Measurements from ENCODE around the gene DPT. TPM values are rescaled to one million over a fixed set of nuclear protein-coding genes. Genes with fewer than 3 reads are reported as not detected.

DPT gene
- total RNA-seq, 4 donors from 2014 or later: 21.3 to 81.5 (median 40.0) TPM

DNA sequence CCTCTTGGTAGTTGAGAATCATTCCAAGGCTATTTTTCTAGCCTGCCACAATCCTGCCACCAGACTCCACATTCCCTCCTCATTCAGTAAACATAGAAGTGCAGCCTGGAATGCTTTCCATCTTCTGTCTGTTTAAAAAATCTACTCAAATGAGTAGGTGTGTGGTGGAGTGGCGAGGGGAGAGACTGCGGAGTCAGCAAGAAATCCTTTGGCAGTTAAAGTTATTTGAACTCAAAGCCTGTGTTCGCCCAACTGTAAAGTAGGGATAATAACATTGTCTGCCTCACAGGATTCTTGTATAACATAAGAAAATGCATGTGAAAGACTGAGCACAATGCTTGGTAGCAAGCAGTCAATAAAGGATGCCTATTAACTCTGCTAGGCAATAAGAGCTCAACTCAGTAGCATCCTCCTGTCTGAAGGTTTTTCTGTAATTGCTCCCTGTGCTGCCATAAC, 22.2 kb upstream of the DPT start:
- WGBS, 2 donors: 38 to 48% methylated on average over 3 of the region's 3 CpGs

GRCh38 chr1:168742994-168743650, 14.1 kb upstream of the DPT start:
- H3K36me3 ChIP-seq: no peaks in the 10 kb centered on the region
- no peak for DNase-seq (ENCODE audit: low spot score in 2 of 2)

More for the DNA sequence above, 22.2 kb upstream of the DPT start:
- no peaks in the 10 kb centered on the region for H3K27me3 ChIP-seq
- DNase-seq (ENCODE audit: low spot score in 2 of 2): no peak
- no peak overlapping the region for H3K27ac ChIP-seq
- no peaks in the 10 kb centered on the region for H3K4me1 ChIP-seq
- H3K4me3 ChIP-seq: no peak overlapping the region
- TF ChIP-seq EP300 (IDR thresholded peaks at IDR 0.05) (no peak), POLR2A (IDR thresholded peaks at IDR 0.05) (no peak), CTCF (IDR thresholded peaks at IDR 0.05) (no peak)
- no peaks in the 10 kb centered on the region for H3K9me3 ChIP-seq
- H3K36me3 ChIP-seq: no peaks in the 10 kb centered on the region

GRCh38 chr1:168742386-168742785, 13.4 kb upstream of the DPT start:
- 81 to 98% methylated on average over 1 of the region's 1 CpG for WGBS, 2 donors

More at GRCh38 chr1:168742994-168743650, 14.1 kb upstream of the DPT start:
- no peak for TF ChIP-seq CTCF (IDR thresholded peaks at IDR 0.05)
- TF ChIP-seq EP300 (IDR thresholded peaks at IDR 0.05): no peak
- no peak for TF ChIP-seq POLR2A (IDR thresholded peaks at IDR 0.05)
- WGBS, 2 donors: 80 to 81% methylated on average over 8 of the region's 8 CpGs
- Histone ChIP-seq H3K9me3 (no peaks in the 10 kb centered on the region), H3K27ac (no peak overlapping the region), H3K27me3 (no peaks in the 10 kb centered on the region), H3K4me1 (no peaks in the 10 kb centered on the region), H3K4me3 (no peak overlapping the region)

GRCh38 chr1:168739908-168740307, 10.9 kb upstream of the DPT start:
- H3K4me3 ChIP-seq: no peak overlapping the region
- no peaks in the 10 kb centered on the region for H3K36me3 ChIP-seq
- TF ChIP-seq CTCF (IDR thresholded peaks at IDR 0.05) (no peak), POLR2A (IDR thresholded peaks at IDR 0.05) (no peak), EP300 (IDR thresholded peaks at IDR 0.05) (no peak)
- no peaks in the 10 kb centered on the region for H3K27me3 ChIP-seq
- H3K9me3 ChIP-seq: no peaks in the 10 kb centered on the region
- no peak for DNase-seq (ENCODE audit: low spot score in 2 of 2)
- 80 to 89% methylated on average over 4 of the region's 4 CpGs for WGBS, 2 donors
- no peaks in the 10 kb centered on the region for H3K4me1 ChIP-seq
- H3K27ac ChIP-seq: no peak overlapping the region

More at GRCh38 chr1:168742386-168742785, 13.4 kb upstream of the DPT start:
- Histone ChIP-seq H3K4me3 (no peak overlapping the region), H3K27me3 (no peaks in the 10 kb centered on the region), H3K9me3 (no peaks in the 10 kb centered on the region), H3K27ac (no peak overlapping the region), H3K36me3 (no peaks in the 10 kb centered on the region), H3K4me1 (no peaks in the 10 kb centered on the region)
- TF ChIP-seq CTCF (IDR thresholded peaks at IDR 0.05) (no peak), POLR2A (IDR thresholded peaks at IDR 0.05) (no peak), EP300 (IDR thresholded peaks at IDR 0.05) (no peak)
- no peak for DNase-seq (ENCODE audit: low spot score in 2 of 2)

GRCh38 chr1:168736520-168736919, 7.5 kb upstream of the DPT start:
- WGBS, 2 donors: 88 to 94% methylated on average over 6 of the region's 6 CpGs
- H3K27me3 ChIP-seq: no peaks in the 10 kb centered on the region
- no peak for DNase-seq (ENCODE audit: low spot score in 2 of 2)
- H3K4me3 ChIP-seq: no peak overlapping the region
- H3K9me3 ChIP-seq: no peaks in the 10 kb centered on the region
- no peak overlapping the region for H3K27ac ChIP-seq
- TF ChIP-seq CTCF (IDR thresholded peaks at IDR 0.05) (no peak), POLR2A (IDR thresholded peaks at IDR 0.05) (no peak), EP300 (IDR thresholded peaks at IDR 0.05) (no peak)
- no peaks in the 10 kb centered on the region for H3K36me3 ChIP-seq
- H3K4me1 ChIP-seq: no peaks in the 10 kb centered on the region
